ENCODE data around the gene RNF144B. TPM values are rescaled to one million over a fixed set of nuclear protein-coding genes. Genes with fewer than 3 reads are reported as not detected.
"Not testable (repeated sequence)": the region's sequence is repeated elsewhere in the genome, so short reads cannot be mapped to it uniquely, and the experiment has no call there.

The RNF144B gene
- total RNA-seq, 1 experiment from 2014 or later, result 12.1 TPM

DNA sequence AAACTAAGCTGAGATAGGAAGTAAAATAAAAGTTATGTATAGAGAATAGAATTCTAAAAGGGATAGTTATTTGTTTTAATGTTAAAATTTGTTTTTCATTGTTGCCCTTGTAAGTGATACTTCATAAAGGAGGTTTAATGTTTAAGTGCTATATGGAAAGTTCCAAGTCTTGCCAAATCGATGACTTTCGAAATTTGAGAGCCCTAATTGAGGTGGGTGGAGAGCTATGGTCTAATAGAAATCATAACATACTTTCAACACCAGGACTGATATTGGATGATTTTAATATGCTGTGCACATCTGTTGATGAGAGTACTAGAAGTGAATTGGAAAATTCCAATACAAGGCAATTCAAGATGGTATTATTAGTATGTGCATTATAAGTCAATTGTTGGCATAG is 64.6 kb downstream of the RNF144B start:
- BruUV-seq (replicated peaks), result no TSS peak
- TF ChIP-seq, protein P1, sequence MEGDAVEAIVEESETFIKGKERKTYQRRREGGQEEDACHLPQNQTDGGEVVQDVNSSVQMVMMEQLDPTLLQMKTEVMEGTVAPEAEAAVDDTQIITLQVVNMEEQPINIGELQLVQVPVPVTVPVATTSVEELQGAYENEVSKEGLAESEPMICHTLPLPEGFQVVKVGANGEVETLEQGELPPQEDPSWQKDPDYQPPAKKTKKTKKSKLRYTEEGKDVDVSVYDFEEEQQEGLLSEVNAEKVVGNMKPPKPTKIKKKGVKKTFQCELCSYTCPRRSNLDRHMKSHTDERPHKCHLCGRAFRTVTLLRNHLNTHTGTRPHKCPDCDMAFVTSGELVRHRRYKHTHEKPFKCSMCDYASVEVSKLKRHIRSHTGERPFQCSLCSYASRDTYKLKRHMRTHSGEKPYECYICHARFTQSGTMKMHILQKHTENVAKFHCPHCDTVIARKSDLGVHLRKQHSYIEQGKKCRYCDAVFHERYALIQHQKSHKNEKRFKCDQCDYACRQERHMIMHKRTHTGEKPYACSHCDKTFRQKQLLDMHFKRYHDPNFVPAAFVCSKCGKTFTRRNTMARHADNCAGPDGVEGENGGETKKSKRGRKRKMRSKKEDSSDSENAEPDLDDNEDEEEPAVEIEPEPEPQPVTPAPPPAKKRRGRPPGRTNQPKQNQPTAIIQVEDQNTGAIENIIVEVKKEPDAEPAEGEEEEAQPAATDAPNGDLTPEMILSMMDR (IDR thresholded peaks at IDR 0.05; ENCODE audit: unreplicated experiment), result no peak
- Mint-ChIP-seq H3K36me3 (ENCODE audit: insufficient read depth, unreplicated experiment) (no peaks in the 10 kb centered on the region), H3K4me1 (ENCODE audit: low read depth, unreplicated experiment) (no peaks in the 10 kb centered on the region), H3K9me3 (ENCODE audit: low read depth, unreplicated experiment) (no peaks in the 10 kb centered on the region), H3K4me3 (ENCODE audit: low read depth, unreplicated experiment) (no peak overlapping the region), H3K27me3 (ENCODE audit: unreplicated experiment) (no peaks in the 10 kb centered on the region), H3K27ac (ENCODE audit: unreplicated experiment) (no peak overlapping the region)
- CTCF ChIA-PET, result no interaction called here
- intact Hi-C loops (cut with micrococcal nuclease; ENCODE audit: unreplicated experiment), result no loop called here
- no peak for DNase-seq

DNA sequence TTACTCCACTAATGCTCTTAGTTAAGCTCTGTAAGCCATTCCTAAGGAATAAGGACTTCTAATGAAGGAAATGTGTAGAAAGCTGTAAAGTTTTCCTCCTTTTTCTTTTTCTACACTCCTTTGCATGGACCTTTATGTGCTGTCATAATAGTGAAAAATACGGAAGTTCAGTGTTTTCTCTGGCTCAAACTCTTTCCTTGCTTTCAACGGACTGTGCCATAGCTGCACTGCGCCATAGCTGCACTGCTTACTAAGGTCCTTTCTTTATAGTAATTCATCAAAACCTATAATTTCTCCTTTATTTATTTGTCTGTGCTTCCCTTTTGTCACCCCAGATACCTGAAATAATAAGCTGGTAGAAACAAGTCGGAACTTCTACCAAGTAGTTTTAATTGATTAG is 67.3 kb downstream of the RNF144B start:
- Mint-ChIP-seq H3K27ac (ENCODE audit: unreplicated experiment) (no peak overlapping the region), H3K9me3 (ENCODE audit: low read depth, unreplicated experiment) (no peaks in the 10 kb centered on the region), H3K36me3 (ENCODE audit: insufficient read depth, unreplicated experiment) (no peaks in the 10 kb centered on the region), H3K4me1 (ENCODE audit: low read depth, unreplicated experiment) (no peaks in the 10 kb centered on the region), H3K27me3 (ENCODE audit: unreplicated experiment) (no peaks in the 10 kb centered on the region), H3K4me3 (ENCODE audit: low read depth, unreplicated experiment) (no peak overlapping the region)
- no TSS peak for BruUV-seq (replicated peaks)
- DNase-seq, result no peak
- intact Hi-C loops (cut with micrococcal nuclease; ENCODE audit: unreplicated experiment), result no loop called here
- TF ChIP-seq, protein P1 (IDR thresholded peaks at IDR 0.05; ENCODE audit: unreplicated experiment), result no peak
- CTCF ChIA-PET, result no interaction called here

DNA sequence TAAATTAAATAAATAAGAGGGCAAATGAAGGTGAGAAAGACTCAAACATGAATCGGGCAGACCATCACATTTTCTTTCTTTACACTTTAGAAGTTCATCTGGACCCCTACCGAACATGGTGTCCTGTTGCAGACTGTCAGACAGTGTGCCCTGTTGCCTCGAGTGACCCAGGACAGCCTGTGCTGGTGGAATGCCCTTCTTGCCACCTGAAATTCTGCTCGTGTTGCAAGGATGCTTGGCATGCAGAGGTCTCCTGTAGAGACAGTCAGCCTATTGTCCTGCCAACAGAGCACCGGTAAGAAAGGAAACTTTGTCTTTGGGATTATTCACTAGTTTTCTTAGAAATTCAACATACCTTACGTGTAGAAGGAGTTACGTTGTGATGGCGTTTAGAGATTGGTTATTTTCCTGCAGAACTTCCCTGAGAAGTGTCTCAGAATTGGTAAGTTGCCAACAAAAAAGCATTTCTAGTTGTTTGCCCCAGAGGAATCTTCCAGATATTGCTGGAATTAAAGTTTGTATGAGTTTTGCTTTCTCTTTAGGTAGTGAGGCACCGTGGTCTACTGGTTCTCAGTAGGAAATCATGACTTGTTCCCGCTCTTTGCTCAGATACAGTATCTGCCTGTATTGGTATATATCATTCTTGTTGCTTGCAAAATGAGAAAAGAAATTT is 70.1 kb downstream of the RNF144B start:
- no TSS peak for BruUV-seq (replicated peaks)
- CTCF ChIA-PET, result no interaction called here
- H3K36me3 Mint-ChIP-seq (ENCODE audit: insufficient read depth, unreplicated experiment), result no peaks in the 10 kb centered on the region
- TF ChIP-seq, protein P1 (IDR thresholded peaks at IDR 0.05; ENCODE audit: unreplicated experiment), result no peak
- H3K9me3 Mint-ChIP-seq (ENCODE audit: low read depth, unreplicated experiment), result peaks cover 3% of the 10 kb centered on the region
- no peaks in the 10 kb centered on the region for H3K4me1 Mint-ChIP-seq (ENCODE audit: low read depth, unreplicated experiment)
- DNase-seq, result peak; percentile 2
- H3K27ac Mint-ChIP-seq (ENCODE audit: unreplicated experiment), result no peak overlapping the region
- no peaks in the 10 kb centered on the region for H3K27me3 Mint-ChIP-seq (ENCODE audit: unreplicated experiment)
- no peak overlapping the region for H3K4me3 Mint-ChIP-seq (ENCODE audit: low read depth, unreplicated experiment)
- intact Hi-C loops (cut with micrococcal nuclease; ENCODE audit: unreplicated experiment), result no loop called here

DNA sequence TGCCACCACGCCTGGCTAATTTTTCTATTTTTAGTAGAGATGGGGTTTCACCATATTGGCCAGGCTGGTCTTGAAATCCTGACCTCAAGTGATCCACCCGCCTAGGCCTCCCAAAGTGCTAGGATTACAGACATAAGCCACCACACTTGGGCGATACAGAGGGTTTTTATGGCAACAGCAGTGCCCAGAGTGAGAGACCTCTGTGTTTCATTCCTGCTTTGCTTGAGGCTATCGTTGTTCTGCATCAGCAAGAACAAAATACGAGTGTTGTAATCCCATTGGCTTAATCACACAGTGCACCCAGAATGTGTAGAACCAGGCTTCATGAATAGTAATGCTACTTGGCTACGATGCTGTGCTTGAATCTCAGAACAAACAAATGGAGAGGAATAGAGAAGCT is 70.9 kb downstream of the RNF144B start:
- intact Hi-C loops (cut with micrococcal nuclease; ENCODE audit: unreplicated experiment); H3K27me3 Mint-ChIP-seq (ENCODE audit: unreplicated experiment); DNase-seq; BruUV-seq (replicated peaks); H3K4me1 Mint-ChIP-seq (ENCODE audit: low read depth, unreplicated experiment); H3K9me3 Mint-ChIP-seq (ENCODE audit: low read depth, unreplicated experiment); H3K4me3 Mint-ChIP-seq (ENCODE audit: low read depth, unreplicated experiment); CTCF ChIA-PET; H3K27ac Mint-ChIP-seq (ENCODE audit: unreplicated experiment); H3K36me3 Mint-ChIP-seq (ENCODE audit: insufficient read depth, unreplicated experiment): not testable (repeated sequence)

DNA sequence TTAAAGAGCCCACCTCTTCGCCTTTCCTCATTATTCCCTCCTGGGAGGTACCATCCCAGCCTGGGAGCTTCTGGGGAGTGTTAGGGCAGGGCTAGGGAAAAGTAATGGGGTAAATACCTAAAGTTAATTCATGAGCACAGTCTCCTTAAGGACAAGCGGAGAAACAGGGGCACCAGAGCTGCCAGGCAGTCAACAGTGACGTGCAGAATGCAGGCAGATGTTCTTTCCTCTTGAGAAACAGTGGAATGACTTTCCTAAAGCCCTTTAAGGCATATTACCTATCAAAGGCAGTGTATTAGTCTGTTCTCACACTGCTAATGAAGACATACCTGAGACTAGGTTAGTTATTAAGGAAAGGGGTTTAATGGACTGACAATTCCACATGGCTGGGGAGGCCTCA is 76.3 kb downstream of the RNF144B start:
- Mint-ChIP-seq H3K4me3 (ENCODE audit: low read depth, unreplicated experiment) (no peak overlapping the region), H3K27ac (ENCODE audit: unreplicated experiment) (no peak overlapping the region), H3K36me3 (ENCODE audit: insufficient read depth, unreplicated experiment) (no peaks in the 10 kb centered on the region), H3K9me3 (ENCODE audit: low read depth, unreplicated experiment) (peaks cover 3% of the 10 kb centered on the region), H3K4me1 (ENCODE audit: low read depth, unreplicated experiment) (no peaks in the 10 kb centered on the region), H3K27me3 (ENCODE audit: unreplicated experiment) (no peaks in the 10 kb centered on the region)
- TF ChIP-seq, protein P1 (IDR thresholded peaks at IDR 0.05; ENCODE audit: unreplicated experiment), result no peak
- BruUV-seq (replicated peaks), result no TSS peak
- no peak for DNase-seq
- intact Hi-C loops (cut with micrococcal nuclease; ENCODE audit: unreplicated experiment), result no loop called here
- CTCF ChIA-PET, result no interaction called here

All from Calu3 (cell line).